Right forelimb (tissue), 1 donor: ENCODE measurements around the gene RGR.
A peak's percentile ranks its signal among the peaks of the same experiment; 100 is the strongest.
"Not testable (repeated sequence)": the region's sequence is repeated elsewhere in the genome, so short reads cannot be mapped to it uniquely, and the experiment has no call there.

Experiments
- DNase-seq: peaks from one replicate; pipeline ENCODE4 v3.0.0-alpha.2; 2018

Gene RGR

GRCh38 chr10:84261236-84261915 is 16.5 kb downstream of the RGR start:
- DNase-seq, result no peak

- DNase-seq, result no peak
Observed at GRCh38 chr10:84262190-84262956, 17.5 kb downstream of the RGR start.

DNA sequence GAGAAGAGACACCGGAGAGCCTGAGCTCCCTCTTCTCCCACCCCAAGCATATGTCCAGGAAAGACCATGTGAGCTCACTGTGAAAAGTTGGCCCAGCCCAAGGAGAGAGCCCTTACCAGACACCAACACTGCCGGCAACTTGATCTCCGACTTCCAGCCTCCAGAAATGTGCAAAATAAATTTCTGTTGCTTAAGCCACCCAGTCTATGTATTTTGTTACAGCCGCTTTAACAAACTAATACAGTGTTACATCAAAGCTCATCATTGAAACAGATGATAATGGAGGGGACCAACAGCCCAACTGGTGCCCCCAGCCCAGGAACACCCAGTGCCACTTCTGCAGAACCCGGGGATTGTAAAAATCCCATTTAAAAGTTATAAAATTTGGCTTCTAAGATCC is 18.9 kb downstream of the RGR start:
- no peak for DNase-seq

DNA sequence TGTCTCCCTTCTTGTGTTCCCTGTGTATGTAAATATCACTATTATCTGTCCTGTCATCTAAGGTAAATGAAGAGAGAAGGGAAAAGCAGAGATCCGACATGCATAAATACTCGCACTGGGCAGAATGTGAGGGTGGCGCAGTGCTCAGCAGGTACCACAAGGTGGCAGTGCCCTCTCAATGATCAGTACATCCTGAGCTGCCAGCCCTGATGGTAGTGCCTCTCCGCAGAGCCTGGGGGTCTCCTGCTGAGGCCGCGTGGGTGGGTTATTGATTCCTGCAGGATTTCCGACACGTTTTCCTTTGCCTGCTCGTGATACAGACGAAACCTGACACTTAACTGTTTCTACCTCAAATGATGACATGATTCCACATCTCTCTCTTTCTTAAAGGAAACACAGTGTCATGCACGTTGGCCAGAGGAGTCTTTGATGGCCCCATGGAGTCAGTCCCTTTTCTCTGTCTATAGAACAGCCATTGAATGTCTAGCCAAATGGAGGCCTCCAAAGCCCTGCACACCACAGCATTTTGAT is 19.8 kb downstream of the RGR start:
- peak; percentile 73 for DNase-seq

GRCh38 chr10:84265418-84265817 is 20.6 kb downstream of the RGR start:
- no peak for DNase-seq

- no peak for DNase-seq
Observed at GRCh38 chr10:84267503-84268126, 22.8 kb downstream of the RGR start.

- DNase-seq, result no peak
Observed at GRCh38 chr10:84269162-84269561, 24.3 kb downstream of the RGR start.

GRCh38 chr10:84269773-84270172 is 24.9 kb downstream of the RGR start:
- no peak for DNase-seq

- no peak for DNase-seq
Observed at GRCh38 chr10:84270708-84271107, 25.9 kb downstream of the RGR start.

GRCh38 chr10:84279876-84280475 is 35.1 kb downstream of the RGR start:
- not testable (repeated sequence) for DNase-seq

DNA sequence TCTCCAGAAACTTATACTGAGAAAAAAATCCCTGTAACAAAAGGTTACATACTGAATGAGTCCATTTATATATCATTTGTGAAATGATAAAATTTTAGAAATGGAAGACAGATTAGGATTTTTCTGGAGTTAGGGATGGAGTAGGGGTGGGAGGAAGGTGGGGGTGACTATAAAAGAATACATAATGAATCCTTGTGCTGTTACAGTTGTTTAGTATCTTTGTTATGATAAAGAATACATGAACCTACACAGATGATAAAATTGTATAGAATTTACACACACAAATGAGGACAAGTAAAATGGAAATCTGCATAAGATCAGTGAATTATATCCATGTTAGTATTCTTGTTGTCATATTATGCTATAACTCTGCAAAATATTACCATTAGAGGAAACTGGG is 41.8 kb downstream of the RGR start:
- no peak for DNase-seq

GRCh38 chr10:84288151-84288550 is 43.3 kb downstream of the RGR start:
- DNase-seq, result no peak

DNA sequence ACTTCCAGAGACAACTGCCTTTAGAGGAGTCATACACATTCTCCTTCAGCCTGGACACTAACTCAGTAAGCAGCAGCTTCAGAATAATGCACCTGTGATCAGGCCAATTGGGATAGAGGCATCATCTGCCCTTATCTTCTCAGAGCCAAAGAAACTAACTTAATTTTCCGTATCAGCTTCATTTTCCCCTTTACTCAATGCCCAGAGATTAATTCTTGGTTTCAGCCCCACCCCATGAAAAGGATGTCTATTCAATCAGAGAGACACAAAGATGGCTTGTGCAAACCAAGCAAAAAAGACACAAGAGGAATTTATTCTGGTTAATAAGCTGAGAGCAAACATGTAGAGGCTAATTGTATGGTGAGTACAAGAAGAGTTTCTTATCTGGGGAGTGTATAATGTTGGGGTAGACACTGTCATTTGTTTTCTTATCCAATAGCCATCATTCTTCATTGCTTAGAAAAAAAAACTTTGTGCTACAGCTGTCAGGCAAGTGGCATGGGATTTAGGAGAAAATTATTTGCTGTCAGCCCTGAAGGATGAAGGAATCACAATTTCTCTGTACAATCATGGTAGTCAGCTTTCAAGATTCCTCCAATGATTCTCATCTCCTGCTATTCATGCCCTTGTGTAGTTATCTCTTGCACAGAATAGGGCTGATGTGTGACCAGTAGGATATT is 44.8 kb downstream of the RGR start:
- no peak for DNase-seq

GRCh38 chr10:84290235-84290634 is 45.4 kb downstream of the RGR start:
- DNase-seq, result no peak

DNA sequence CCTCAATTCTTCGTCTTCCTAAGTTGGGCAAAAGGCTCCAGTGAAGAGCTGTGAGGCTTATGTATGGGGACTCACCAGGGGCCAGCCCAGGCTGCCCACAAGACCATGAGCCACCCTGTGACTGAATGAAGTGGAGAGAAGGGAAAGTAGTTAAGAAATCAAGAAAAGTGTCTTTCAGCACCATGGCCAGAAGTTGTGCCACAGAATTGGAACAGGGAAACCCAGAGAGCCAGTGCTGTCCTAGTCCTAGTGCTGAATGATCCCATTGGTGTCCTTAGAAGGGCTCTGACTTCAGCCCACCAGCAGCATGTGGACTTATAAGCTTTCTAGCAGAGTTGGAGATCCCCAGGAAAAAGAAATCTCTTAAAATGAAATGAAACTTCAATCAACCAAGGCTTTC is 46.5 kb downstream of the RGR start:
- no peak for DNase-seq

DNA sequence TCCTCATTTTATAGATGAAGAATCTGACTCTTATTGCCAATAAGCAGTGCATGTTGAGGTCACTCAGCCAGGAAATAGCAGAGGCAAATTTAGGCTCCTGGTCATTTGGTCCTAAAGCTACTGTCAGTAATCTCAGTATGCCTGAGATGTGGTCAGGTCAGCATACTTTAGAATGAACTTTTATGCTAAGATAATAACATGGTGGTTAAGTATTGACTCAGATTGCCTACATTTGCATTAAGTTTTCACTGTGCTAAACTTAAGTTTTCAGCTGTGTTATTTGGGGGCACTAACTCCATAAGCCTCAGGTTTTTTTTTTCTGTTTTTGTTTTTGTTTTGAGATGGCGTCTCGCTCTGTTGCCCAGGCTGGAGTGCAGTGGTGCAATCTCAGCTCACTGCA is 47.6 kb downstream of the RGR start:
- DNase-seq, result no peak

DNA sequence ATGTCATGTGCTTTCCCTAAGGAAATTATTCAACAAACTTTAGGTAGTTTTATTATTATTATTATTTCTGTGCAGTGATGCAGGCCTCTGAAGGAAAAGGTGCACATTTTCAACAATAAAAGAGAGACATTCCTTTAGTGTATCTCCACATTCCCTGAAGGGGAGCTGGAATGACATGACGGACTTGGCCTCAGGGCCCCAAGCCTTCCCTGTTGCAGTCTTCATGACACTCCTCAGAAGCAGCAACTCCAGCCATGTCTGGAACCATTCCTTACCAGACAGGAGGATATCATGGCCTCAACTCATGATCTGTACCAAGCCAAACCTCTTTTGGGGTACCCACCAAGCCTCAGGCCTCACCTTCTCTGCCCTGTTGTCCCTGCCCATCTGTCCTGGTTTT is 48.3 kb downstream of the RGR start:
- no peak for DNase-seq

DNA sequence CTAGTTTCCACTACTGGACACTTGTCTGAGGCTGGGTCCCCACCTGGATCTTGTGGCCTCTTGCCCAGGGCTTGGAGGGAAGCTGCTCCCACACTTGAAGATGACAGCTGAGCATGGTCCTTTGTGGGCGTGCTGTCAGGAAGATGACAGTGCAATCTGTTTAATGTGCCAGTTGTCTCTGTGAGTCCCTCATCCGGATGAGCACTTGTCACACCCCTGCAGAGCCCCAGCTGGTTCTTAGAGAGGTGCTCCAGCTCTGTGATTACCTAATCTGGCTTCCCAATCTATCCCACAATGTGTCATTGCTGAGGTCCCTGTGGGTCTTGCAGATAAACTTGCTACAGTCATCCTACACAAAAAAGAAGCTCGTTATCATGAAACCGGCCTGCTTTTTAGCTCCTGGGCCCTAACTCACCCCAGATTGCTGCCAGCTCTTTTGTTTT is 48.7 kb downstream of the RGR start:
- no peak for DNase-seq

DNA sequence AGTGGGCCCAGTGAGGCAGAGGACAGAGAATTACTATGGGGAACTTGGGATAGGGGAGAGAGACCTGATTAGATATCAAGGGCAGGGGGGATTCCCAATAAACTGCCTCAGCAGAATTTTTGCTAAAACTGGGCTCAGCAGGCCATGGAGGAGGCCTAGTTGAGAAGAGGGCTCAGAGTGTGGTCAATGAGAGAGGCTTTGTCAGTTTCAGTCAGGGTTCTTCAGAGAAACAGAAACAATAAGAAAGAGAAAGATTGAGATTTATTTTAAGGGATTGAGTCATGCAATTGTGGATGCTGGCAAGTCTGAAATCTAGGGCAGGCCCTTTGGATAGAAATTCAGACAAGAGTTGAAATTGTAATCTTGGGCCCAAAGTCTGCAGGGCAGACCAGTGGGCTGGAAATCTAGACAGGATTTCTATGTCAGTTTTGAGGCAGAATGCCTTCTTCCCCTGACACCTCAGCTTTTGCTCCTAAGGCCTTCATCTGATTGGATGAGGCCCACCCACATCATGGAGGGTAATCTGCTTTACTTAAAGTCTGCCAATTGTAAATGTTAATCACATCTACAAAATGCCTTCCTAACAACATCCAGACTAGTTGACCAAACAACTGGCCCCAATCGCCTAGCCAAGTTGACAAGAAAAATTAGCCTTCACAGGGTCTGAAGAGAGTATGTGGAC is 50.1 kb downstream of the RGR start:
- DNase-seq, result no peak

- DNase-seq, result no peak
Observed at GRCh38 chr10:84296091-84296981, 51.5 kb downstream of the RGR start.

DNA sequence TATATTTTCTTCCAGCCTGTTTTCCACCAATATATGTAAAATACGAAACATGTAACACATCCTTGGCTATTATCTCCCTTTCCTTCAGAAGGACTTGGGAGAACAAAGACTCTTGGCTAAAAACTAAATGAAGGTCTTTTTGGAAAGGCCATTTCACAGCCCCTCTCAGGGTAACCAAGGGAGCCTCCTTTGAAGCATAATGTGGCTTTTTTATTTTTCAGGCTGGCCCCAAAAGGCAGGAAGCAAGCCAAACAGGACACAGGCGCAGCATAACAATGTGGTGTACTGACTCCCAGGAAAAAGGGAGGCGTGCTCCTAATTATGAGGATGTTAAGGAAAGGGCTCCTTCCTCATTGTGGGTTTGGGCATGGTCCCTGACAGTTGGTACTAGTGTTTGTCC is 53.2 kb downstream of the RGR start:
- no peak for DNase-seq
